Stimulated activated CD4-positive, alpha-beta T cell treated with anti-CD3 and anti-CD28 coated beads, Interleukin-2, amount 100 ng/mL, for 48 hours (primary cell): Measurements from ENCODE around the gene SFMBT2.
"Not testable (repeated sequence)": the region's sequence is repeated elsewhere in the genome, so short reads cannot be mapped to it uniquely, and the experiment has no call there.

Experiments used
- DNase-seq, 2 donors: peaks; one replicate each; pipeline ENCODE4 v3.0.0-alpha.2; 2020

SFMBT2 gene

DNA sequence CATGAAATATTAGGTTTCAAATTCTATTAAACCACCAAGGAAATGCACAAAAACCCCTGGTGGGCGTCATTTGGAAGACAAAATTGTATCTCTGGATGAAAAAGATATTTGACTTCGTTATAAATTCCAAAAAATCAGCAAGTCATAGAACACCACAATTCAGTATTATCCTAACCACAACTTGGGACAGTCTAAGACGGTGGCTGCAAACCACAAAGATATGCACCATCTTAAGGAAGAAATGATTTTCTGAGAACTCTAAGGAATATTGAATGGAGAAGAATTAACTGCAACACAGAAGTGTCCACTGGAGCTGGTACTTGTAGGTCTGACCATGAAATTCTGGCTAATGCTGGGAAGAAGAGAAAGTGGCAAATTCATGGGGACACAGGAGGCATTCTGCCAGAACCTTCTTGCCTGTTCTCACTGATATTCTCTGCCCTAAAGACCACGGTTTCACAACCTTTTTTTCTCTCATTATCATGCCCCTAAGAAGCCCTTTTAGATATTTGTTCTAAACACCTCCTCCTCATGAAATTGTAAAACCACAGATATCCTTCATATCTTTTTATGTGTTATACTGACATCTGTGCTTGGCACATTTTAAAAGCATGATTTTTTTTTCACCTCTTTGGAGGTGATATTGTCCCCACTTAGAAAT, 92.9 kb downstream of the SFMBT2 start:
- no peak for DNase-seq

DNA sequence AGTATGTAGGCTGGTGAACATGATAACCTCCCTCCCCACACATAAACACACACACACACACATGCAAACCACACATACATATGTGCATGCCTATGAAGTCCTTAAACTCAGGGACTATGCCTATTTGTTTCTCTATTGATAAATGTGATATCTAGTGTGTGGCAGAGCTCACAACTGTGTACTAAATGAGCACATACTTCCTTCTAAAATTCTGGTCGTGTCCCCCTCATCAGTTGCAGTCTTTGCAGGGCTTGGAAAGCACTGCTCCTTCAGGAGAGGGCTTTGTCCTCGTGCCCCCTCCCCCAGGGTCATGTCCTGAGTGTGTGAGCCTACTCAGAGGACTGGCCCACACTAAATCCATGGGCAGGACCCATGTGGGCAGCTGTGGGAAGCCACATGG, 94.0 kb downstream of the SFMBT2 start:
- no peak for DNase-seq

DNA sequence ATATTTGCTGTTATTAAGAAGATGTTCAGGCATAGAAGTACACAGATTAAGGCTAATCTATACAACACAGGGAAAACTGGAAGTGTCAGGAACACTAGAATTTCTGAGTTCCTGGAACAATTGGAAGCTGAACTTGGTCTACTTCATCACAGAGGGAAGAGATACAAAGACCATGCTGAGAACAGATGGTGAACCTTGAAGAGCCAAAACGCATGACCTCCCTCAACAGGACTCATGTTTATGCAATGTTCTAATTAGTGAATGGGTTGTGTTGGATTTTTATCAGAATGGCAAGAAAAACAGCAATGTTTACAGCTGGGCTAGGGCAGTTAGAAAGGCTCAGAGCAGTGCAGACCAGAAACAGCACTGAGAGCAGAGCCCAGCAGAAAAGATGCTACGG, 94.9 kb downstream of the SFMBT2 start:
- no peak for DNase-seq

DNA sequence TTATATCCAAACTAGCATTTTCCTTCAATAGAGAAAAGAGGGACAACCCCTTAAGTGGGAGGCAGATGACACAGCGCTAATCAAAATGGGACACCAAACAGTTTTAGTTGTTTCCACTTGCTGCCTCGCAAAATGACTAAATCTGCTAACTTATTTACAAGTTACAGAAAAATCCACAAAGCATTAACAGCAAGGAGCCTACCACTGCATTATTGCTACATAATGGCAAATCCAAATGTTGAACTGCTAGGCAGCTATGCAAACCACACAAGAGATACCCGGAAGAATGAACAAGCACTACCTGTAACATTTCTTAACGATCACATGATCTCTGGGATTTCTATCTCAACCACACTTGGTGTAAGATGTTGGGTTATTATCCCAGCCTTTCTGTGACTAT, 96.7 kb downstream of the SFMBT2 start:
- DNase-seq, result no peak

DNA sequence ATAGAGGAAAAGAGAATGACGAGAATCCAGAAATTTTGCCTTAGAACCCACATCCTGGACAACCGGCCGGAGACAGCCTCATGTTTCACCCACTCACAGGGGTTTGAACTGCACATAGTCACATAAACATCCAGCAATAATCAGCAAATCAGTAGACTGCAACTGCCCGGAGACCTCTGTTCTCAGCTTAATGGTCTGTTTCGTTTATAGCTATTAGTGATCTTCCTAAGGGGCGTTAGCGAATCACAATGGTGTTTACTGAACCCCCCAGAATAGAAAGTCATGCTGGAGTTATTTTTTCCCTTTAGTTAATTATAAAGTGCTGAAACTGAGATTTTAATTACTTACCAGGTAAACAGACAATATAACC, 98.4 kb downstream of the SFMBT2 start:
- no peak for DNase-seq

DNA sequence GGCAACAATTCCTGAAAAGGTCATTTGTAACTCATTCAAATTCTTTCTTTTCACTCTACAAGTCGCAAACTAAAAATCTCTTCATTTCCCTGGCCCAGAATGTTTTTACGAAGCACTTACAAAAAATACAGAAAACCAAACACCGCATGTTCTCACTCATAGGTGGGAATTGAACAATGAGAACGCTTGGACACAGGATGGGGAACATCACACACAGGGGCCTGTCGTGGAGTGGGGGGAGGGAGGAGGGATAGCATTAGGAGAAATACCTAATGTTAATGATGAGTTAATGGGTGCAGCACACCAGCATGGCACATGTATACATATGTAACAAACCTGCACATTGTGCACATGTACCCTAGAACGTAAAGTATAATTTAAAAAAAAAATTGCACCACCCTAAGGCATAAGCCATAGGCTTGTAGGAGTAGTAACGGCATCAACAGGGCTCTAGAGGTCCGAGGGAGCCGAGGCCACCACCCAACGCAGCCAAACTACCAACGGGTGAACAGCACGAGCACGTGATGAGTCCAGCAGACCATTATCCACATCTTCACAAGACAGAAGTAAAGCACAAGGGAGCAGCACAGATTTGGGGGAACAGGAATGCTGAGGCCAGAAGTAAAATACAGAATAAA, 98.9 kb downstream of the SFMBT2 start:
- not testable (repeated sequence) for DNase-seq

DNA sequence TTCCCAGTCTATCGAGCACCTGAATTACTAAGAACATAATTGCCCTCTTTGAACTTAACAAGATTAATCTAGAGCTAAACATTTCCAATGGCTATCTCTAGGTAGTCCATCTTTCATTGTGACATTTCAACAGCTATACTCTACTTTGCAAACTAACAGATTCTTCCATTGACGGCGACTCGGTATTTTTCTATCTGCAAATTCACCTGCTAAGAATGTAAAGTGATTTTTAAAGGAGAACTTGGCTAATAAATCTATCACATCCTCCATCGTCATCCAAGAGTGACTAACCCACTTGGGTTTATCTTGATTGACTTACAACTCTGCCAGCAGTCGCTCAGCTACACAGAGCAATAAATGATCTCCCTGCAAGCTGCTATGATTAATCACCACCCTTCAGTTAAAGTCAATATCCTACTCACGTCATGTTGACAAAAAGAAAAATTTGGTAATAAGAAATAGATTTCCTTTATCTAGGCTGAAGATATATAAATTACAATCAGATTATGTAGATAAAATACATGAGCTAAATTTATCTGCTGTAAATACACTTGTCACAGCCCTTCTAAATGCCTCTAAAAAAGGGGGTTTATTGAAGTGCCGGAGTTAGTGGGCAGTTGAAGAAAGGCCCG, 99.5 kb downstream of the SFMBT2 start:
- DNase-seq, result no peak

DNA sequence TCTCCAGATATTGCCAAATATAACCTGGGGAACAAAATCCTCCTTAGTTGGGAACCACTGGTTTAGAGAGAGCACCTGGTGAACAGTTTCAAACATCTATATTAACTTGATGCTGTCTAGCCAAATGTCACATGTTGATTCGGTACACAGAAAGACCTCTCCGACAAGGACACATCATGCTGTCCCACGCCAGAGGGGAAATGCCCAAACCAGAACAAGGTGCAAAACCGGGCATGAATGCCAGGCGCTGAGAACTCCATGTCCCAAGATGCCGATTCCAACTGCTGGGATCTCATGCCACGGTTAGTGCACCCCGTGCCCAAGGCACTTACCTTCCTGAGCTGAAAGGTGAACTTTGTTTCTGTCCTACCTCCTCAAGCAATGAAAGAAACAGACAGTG, 100.8 kb downstream of the SFMBT2 start:
- no peak for DNase-seq

DNA sequence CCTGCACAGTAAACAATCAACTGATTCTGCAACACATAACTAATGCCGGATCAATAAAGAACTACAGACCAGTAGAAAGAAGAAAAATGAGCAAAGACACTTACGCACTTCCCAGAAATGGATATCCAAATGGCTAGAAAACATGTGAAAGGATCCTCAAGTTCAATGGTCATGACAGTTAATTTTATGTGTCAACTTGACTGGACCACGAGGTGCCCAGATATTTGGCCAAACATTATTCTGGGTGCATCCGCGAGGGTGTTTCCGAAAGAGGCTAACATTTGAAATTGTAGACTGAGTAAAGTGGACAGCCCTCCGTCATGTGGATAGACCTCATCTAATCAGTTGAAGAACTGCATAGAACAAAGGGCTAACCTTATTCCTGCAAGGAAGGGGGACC, 102.0 kb downstream of the SFMBT2 start:
- no peak for DNase-seq

DNA sequence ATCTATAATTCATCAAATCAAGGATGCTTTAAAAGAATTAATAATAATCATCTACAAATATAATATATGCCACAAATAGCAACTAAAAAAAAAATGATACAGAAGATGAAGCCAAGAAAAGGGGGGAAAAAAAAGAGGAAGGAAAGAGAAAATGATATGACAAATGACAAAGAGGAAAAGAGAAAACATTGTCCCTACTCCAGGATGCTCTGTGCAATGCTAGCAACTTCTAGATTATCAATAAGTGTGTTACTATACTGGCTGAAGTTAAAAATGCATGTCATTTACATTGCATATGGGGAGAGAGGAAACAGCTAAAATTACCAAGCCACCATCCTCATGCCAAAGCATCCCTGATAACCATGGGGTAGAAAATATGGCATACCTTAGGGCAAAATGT, 104.2 kb downstream of the SFMBT2 start:
- no peak for DNase-seq

DNA sequence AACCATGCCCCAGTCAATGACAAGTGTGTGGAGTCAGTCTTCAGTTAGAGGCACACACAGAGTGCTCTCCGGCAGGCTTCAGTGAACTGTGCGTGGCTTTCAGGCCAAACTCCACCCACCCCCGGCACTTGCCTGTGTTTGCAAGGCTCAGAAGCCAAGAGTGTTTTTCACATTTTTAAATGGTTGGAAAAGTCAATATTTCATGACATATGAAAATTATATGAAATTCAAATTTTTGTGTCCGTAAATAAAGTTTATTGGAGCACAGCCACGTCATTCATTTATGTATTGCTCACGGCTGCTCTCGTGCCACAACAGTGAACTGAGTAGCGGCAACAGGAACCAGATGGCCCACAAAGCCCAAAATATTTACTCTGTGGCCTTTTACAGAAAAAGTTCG, 104.7 kb downstream of the SFMBT2 start:
- no peak for DNase-seq

DNA sequence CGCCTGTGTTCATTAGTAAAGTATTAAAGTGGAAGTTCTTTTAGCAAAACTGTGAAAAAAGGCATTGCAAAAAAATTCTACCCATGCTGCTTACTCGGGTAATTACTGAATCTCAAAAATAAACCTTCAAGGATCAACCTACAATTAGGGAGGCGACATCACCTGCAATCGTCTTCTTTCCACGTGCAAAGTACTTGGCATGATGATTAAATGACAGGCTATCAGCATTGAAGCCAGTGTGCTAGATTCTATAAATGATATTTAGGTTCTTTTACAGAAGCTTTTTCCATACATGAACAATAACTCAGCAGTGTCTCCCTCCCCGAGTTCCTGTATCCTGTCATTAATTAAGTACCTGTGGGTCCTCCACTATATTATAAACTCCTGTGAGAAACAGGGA, 105.8 kb downstream of the SFMBT2 start:
- DNase-seq, result no peak

DNA sequence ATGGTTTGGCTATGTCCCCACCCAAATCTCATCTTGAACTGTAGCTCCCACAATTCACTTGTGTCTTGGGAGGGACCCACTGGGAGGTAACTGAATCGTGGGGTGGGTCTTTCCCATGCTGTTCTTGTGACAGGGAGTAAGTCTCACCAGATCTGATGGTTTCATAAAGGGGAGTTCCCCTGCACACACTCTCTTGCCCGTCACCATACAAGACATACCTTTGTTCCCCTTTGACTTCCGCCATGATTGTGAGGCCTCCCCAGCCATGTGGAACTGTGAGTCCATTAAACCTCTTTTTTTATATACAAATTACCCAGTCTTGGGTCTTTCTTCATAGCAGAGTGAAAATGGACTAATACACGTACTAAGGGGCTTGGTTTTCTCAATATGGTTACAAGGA, 106.7 kb downstream of the SFMBT2 start:
- DNase-seq, result no peak

DNA sequence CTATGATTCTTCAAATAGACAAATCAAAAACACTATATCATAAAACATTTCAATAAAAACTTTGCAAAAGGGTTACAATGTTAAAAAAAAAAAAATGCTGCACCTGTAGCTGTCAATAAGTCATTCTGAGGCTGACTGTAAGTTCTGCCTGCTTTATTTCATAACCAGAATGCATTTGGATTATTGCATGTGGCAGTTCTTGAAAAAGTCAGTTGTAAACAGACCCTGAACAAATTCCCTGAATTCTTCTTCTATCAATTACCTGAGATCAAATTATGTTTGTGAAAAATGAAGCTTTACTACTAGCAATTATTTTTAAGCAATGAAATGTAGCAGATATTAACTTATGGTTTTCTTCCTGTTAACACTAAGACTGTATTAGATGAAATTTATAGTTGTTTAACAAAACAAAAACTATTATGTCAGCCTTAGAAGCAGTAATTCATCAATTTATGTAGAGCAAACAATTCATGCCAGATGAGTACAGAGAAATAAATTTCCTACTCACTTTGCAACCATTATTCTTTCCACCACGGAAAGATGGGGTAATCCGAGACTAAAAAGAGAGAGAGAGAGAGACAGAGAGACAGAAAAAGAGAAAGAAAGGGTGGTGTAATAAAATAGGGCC, 107.8 kb downstream of the SFMBT2 start:
- DNase-seq, result no peak

DNA sequence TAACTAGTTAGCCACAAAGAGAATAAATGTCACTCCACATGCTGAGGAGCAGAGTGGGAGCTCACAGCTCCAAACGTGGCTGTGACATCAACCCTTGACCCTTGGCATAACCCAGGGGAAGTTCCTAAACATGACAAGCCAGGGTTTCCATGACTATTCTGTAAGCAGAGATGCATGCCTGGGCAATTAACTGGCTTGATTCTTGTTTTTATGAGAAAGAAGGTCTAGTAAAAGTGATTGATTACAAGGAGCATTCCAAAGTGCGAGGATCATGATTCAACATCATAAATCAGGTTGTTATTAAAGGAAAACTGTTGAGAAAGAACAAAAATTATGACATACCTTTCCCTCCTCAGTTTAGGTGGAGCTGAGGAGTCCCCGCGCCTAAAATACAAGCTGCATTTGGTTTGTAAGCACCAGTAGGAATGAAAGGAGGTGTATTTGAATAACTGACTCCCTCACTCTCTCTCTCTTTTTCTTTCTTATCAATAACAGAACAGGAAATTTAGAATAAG, 108.4 kb downstream of the SFMBT2 start:
- no peak for DNase-seq

DNA sequence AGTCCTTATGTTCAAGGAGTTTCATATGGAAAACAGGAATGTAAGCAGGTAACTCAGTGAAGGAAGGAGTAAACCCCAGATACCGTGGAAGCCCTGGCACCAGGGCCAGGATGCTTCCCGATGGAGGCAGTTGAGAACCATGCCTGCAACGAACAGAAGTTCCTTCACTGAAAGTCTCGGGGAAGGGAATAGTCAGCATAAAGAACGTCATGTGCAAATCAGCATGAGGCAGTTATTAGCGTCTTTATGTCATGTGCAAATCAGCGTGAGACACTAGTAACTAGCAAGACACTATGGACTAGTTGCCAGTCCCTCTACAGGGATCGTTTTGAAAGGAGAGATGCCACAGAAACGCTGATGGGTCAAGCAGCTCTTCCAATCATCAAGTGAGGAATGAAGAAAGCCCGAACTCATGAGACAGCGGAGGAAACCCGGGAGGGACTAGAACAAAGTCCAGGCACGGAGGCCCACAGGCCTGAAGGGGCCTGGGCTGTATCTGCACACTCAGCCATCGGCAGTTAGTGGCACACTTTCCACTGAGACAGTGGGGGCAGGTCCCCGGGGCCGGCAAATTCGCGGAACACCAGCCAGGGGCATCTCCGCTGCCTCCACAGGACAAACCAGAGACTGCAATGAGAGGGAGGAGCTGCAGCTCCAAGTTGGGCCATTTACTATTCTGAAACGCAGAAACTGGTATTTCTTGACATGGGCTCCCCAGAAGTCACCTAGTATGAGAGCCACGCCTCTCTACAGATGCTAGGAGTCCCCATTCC, 109.6 kb downstream of the SFMBT2 start:
- no peak for DNase-seq

DNA sequence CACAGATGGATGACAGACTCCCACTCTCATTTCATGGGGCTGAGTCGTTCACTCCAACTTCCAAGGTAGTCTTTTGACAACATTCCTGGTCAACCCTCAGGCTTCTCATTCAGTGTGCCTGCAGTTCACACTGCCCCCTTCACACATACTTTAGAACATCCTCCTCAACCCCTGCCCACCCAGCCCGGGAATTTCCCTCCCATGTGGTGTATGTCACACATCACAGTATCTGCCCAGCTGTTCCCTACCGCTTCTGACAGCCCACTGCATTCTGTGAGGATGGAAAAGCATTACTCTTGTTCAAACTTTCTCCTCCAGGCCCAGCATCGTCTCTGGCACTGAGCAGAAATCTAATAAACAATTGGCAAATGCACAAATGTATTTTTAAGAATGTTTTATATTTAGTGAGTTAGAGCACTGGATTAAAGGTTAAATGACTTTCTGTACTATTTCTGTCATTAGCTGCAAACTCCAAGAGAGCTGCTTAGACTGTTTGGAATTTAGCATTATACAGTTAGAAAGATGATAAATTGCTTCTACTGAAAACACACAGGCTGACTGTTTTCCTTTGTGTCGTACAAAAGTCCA, 110.4 kb downstream of the SFMBT2 start:
- no peak for DNase-seq

DNA sequence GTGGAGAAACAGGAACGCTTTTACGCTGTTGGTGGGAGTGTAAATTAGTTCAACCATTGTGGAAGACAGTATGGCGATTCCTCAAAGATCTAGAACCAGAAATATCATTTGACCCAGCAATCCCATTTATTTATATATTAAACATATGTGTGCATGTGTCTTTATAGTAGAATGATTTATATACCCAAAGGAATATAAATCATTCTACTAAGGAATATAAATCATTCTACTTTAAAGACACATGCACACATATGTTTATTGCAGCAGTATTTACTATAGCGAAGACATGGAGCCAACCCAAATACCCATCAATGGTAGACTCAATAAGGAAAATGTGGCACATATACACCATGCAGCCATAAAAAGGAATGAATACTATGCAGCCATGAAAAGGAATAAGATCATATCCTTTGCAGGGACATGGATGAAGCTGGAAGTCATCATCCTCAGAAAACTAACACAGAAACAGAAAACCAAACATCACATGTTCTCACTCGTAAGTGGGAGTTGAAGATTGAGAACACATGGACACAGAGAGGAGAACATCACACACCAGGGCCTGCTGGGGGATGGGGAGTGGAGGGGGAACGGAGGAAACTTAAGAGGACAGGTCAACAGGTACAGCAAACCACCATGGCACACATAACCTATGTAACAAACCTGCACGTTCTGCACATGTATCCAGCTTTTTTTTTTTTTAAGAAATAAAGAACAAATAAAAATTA, 111.1 kb downstream of the SFMBT2 start:
- not testable (repeated sequence) for DNase-seq

DNA sequence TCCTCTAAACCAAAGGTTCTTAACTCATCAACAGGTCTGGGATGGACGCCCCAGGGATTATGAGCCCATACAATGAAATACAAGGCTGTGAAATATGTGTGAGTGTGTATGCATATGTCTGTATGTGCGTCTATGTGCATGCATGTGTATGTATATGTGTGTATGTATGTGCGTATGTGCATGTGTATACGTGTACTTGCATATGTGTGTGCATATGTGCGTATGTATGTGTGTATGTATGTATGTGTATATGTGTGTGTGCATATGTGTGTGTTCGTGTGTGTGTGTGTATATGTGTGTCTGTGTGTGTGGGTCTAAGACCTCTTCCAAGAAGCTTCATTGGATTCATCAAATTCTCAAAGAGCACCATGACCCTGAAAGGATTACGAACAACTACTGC, 112.3 kb downstream of the SFMBT2 start:
- no peak for DNase-seq

DNA sequence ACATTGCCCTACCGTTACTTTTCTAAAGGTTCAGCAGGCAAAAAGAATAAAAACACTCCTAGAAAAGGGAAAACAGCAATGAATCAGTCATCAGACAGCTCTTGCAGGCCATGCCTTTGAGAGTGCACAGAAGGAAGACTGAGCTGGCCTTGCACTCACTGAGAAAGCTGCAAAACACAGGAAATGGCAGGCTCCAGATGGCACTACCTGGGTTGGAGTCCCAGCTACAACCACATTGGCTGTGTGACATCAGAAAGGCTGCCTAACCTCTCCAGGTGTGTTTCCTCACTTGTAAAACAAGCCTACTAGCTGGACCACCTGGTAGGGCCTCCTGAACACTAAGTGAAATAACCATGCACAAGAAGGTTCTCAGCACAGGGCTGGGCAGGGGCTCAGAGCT, 113.7 kb downstream of the SFMBT2 start:
- DNase-seq, result no peak

DNA sequence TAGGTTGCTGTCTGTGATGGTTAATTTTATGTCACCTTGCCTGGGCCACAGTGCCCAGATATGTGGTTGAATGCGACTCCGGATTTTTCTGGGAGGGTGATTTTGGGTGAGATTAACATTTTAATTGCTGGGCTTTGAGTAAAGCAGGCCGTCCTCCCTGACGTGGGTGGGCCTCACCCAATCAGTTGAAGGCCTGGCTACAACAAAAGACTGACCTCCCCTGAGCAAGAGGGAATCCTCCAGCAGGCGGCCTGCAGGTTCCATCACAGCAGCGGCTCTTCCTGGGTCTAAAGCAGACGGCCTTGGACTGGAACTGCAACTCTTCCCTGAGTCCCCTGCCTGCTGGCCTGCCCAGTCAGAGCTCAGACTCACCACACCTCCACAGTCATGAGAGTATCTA, 114.2 kb downstream of the SFMBT2 start:
- DNase-seq, result no peak

DNA sequence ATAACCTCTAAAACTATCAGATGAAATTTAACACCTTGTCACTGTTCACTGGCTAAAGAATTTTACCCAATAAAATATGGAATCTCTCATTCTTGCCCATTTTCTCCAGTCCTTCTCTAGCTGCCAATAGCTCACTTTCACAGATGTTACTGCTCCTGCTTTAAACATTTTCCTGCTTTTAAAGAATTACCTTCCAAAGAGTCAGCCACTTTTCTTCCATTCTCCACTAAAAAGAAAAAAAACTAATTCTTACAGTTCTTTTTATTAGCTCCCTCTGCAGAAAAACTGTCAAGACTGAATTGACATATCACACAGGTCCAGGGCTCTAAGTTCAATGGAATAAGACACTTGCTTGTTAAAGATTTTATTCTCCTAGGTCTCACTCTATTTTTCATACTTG, 114.8 kb downstream of the SFMBT2 start:
- no peak for DNase-seq
